Activated CD8-positive, alpha-beta T cell treated with anti-CD3 and anti-CD28 coated beads, Interleukin-2, amount 10 ng/mL, durations not matched to agents 7 days and 5 days (primary cell): ENCODE data around the gene PLXNB1. TPM values are rescaled to one million over a fixed set of nuclear protein-coding genes. Genes with fewer than 3 reads are reported as not detected.
A peak's percentile ranks its signal among the peaks of the same experiment; 100 is the strongest.

Source experiments
- ATAC-seq: fragments of 150-1000 bp; cut with Tn5 transposase; one replicate; pipeline ENCODE4 v1.10.0; 2021; ENCODE audit warnings: moderate library complexity
- CTCF ChIA-PET: fragments of 350-600 bp; sonication (Branson Sonifier 250); formaldehyde crosslinking; loops from one replicate; lab custom pipeline; 2021; ENCODE audit warnings: antibody characterized with exemption; lab: Charles Lee
- POLR2A ChIA-PET: fragments of 350-600 bp; sonication (Branson Sonifier 250); formaldehyde crosslinking; loops from one replicate; lab custom pipeline; 2021; ENCODE audit warnings: antibody characterized with exemption; lab: Charles Lee
- DNase-seq: peaks from one replicate; pipeline ENCODE4 v3.0.0-alpha.2; 2020
- H3K27ac Mint-ChIP-seq: one replicate; pipeline ENCODE4 v1.8.0; 2021; ENCODE audit warnings: mild to moderate bottlenecking, mixed read lengths
- H3K27me3 Mint-ChIP-seq: one replicate; pipeline ENCODE4 v1.8.0; 2021; ENCODE audit warnings: low read depth, mixed read lengths
- H3K36me3 Mint-ChIP-seq: one replicate; pipeline ENCODE4 v1.8.0; 2021; ENCODE audit warnings: low read depth, mixed read lengths
- H3K4me1 Mint-ChIP-seq: one replicate; pipeline ENCODE4 v1.8.0; 2021; ENCODE audit warnings: low read depth, mixed read lengths
- H3K4me3 Mint-ChIP-seq: one replicate; pipeline ENCODE4 v1.8.0; 2021; ENCODE audit warnings: mild to moderate bottlenecking, mixed read lengths
- H3K9me3 Mint-ChIP-seq: one replicate; pipeline ENCODE4 v1.8.0; 2022; ENCODE audit warnings: mixed read lengths; ENCODE audit not compliant: insufficient read depth
- total RNA-seq, 2 experiments: library from RNA; stranded (reverse); gene quantifications; one replicate each; pipeline ENCODE4 v1.2.3, GENCODE V29; 2021

The PLXNB1 gene
- total RNA-seq, 2 experiments from 2014 or later = 0.76 to 1.7 TPM

DNA sequence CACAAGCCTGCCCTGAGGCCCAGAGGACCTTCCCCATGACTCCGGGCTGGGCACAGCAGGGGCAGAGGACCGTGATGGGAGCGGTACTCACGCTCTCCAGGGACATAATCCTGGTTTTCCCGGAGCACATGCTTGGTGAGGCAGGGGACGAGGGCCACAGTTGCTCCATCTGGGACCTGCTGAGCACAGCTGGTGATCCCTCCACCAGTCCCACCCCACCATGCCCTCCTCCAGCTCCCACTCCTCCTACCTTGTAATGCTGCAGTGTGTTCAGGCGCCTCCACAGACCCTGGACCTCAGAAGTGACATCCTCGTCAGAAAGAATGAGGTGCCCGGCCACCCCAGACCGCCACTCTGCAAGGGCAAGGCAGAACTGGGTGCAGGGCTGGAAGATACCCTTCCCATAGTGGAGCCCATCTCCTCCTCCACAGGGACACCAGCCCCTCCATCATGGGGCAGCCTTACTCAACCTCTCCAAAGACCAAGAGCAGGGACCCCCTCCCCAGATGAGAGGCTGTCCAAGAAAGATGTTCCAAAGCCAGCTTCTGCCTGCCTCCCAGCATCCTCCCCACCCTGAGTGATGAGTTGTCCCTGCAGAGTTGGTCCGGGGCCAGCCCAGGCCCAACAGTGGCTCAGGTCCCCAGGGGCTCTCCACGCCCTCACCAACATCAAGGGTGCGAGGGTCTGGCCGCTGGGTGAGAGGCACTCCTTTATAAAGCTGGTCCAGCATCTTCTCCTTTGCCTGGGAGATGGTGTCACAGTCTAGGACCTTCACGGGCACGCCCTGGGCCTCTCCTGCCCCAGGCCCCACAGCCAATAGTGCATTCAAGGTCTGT lies 19.5 kb downstream of the PLXNB1 start:
- Mint-ChIP-seq H3K9me3 (no peaks in the 10 kb centered on the region), H3K36me3 (no peaks in the 10 kb centered on the region), H3K27ac (no peak overlapping the region), H3K4me3 (no peak overlapping the region), H3K27me3 (no peaks in the 10 kb centered on the region), H3K4me1 (no peaks in the 10 kb centered on the region)
- ATAC-seq (no peak), DNase-seq (no peak)
- POLR2A ChIA-PET = no interaction called here
- CTCF ChIA-PET = interaction anchor here (2.1 to 7.3 kb wide), 2 partner anchors 10 to 26 kb away, joined by 10 to 47 read pairs; no protein-coding TSS in a partner anchor

DNA sequence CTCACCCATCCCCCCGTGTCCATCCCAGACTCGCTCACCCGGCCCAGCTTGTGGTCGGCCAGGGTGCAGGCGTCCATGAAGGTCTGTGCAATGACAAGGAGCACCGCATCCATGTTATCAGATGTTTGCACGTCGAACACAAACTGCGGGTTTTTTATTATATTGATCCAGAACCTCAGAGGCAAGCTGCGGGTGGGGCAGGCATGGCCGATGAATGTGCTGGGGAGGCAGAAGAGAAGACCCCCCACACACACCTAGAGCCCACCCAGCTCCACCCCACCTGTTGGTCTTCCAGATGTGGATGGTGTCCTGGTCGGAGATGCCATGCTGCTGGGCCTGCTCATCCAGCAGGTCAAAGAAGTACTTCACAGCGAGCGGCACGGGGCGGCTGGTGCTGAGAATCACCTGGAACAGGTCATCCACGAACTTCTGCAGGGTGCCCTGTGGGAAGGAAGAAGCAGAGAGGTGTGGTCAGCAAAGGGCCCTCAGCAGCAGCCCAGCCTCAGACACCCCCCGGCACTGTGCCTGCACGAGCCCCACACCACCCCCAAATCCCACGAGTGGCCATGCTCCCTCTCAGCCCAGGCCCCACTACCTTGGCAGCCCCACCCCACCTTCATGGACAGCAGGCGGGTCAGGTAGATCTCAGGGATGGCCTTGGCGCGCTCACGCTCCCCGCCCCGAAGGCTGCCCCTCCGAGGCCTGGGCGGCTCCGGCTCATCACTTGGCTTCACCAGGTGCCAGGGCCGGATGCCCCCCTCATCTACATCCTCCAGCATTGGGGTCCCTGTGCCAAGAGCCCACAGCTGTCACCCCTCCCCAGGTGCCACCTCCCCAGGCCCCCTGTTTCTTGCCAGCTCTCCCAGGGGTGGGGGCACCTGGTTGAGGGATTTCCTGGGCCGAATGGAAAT lies 20.3 kb downstream of the PLXNB1 start:
- H3K4me1 Mint-ChIP-seq = no peaks in the 10 kb centered on the region
- no peak for ATAC-seq
- H3K27me3 Mint-ChIP-seq = no peaks in the 10 kb centered on the region
- ChIA-PET POLR2A (no interaction called here), CTCF (interaction anchor here (1.1 to 11.6 kb wide), 3 partner anchors 9 to 140 kb away, joined by 3 to 342 read pairs (median 3); partner anchors contain the start of gene PLXNB1)
- H3K4me3 Mint-ChIP-seq = no peak overlapping the region
- no peaks in the 10 kb centered on the region for H3K36me3 Mint-ChIP-seq
- no peak for DNase-seq
- no peak overlapping the region for H3K27ac Mint-ChIP-seq
- no peaks in the 10 kb centered on the region for H3K9me3 Mint-ChIP-seq

GRCh38 chr3:48408823-48409281 lies 21.0 kb downstream of the PLXNB1 start:
- Mint-ChIP-seq H3K4me3 (no peak overlapping the region), H3K27me3 (no peaks in the 10 kb centered on the region), H3K27ac (no peak overlapping the region), H3K36me3 (no peaks in the 10 kb centered on the region), H3K4me1 (no peaks in the 10 kb centered on the region), H3K9me3 (no peaks in the 10 kb centered on the region)
- ChIA-PET POLR2A (no interaction called here), CTCF (interaction anchor here (1.1 to 11.6 kb wide), 3 partner anchors 8 to 140 kb away, joined by 3 to 342 read pairs (median 3); partner anchors contain the start of gene PLXNB1)
- DNase-seq = no peak
- ATAC-seq = no peak

DNA sequence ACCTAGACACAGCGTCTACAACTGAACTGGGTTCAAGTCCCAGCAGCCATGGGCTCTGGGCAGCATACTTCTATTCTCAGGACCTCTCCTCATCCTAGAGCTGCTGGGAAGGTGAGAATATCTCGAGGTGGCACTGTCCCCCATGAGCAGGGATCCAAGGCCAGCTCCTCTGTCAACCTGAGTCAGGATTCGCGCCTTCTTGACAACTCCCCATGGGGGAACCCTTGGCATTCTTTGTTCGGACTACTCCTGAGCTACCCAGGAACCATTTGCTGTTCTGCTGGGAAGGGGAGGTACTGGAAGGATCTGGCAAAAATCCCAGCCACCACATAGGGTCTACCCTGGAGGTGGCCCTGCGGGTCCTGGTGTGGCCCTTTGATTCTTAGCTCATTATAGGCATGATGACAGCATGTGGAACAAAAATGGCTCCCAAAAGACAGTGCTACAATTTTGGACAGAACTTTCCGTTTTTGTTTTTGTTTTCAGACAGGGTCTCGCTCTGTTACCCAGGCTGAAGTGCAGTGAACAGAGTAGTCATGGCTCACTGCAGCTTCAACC lies 22.3 kb downstream of the PLXNB1 start:
- ChIA-PET CTCF (interaction anchor here (0.8 to 11.6 kb wide), 3 partner anchors 26 to 150 kb away, joined by 3 to 342 read pairs (median 3); partner anchors contain the start of gene PLXNB1), POLR2A (interaction anchor here (0.5 to 1.1 kb wide), 2 partner anchors 10 to 13 kb away, joined by 3 to 5 read pairs; no protein-coding TSS in a partner anchor)
- H3K27me3 Mint-ChIP-seq = no peaks in the 10 kb centered on the region
- H3K36me3 Mint-ChIP-seq = no peaks in the 10 kb centered on the region
- H3K4me3 Mint-ChIP-seq = no peak overlapping the region
- DNase-seq (no peak), ATAC-seq (no peak)
- H3K4me1 Mint-ChIP-seq = no peaks in the 10 kb centered on the region
- H3K27ac Mint-ChIP-seq = no peak overlapping the region
- no peaks in the 10 kb centered on the region for H3K9me3 Mint-ChIP-seq

DNA sequence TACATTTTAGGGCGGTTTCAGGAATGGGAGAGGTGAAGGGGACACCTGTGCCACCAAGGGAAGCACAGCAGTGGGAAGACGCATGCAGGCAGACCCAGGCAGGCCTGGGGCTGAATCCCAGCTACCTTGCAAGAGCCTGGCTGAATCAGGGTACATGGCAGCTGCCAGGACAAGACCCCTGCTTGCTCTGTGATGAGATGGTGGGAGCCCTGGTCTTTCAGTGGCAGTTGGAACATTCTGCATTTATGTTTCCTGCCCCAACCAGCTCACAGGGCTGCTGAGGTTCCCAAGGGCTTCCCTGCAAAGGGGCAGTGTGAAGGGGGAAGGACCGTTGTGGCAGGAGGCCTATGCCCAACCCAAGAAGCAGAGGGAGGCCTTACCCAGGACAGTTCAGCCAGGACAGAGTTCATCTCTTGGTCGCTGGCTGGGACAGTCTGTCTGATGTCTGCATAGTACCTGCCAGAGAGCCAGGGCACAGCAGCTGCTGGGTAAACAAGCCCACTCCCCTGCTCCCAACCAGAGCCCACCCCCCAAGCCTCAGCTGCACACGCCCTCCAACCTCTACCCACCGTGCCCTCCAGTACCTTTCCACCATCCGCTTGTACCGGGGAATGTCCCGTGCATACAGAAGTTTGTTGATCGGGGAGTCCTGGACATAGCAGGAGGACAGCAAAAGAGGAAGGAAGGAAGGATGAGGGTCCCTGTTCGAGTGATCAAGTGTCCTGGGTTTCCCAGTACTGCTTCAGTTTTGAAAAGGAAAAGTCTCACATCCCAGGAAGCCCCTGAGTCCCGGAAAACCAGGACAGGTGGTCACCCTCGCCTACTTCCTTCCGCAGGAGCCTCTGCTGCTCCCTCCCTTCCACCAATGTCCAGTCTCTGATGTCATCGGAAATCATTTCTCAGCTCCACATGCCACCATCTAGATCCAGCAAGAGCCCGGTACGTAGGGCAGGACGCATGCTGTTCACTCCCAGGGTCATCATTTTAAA lies 23.1 kb downstream of the PLXNB1 start:
- no peak for ATAC-seq
- no peak for DNase-seq
- no peaks in the 10 kb centered on the region for H3K27me3 Mint-ChIP-seq
- peak overlapping the region; percentile 43 for H3K27ac Mint-ChIP-seq
- no peak overlapping the region for H3K4me3 Mint-ChIP-seq
- ChIA-PET POLR2A (interaction anchor here (0.5 to 1.1 kb wide), 2 partner anchors 11 to 101 kb away, joined by 3 to 5 read pairs; no protein-coding TSS in a partner anchor), CTCF (interaction anchor here (1.4 to 11.6 kb wide), 2 partner anchors 27 to 135 kb away, joined by 3 to 342 read pairs; partner anchors contain the start of gene PLXNB1)
- H3K9me3 Mint-ChIP-seq = no peaks in the 10 kb centered on the region
- H3K36me3 Mint-ChIP-seq = no peaks in the 10 kb centered on the region
- no peaks in the 10 kb centered on the region for H3K4me1 Mint-ChIP-seq

- CTCF ChIA-PET = interaction anchor here (11.6 kb wide), 1 partner anchor 28 kb away, joined by 342 read pairs; the partner anchor contains the start of gene PLXNB1
- Mint-ChIP-seq H3K36me3 (no peaks in the 10 kb centered on the region), H3K27me3 (no peaks in the 10 kb centered on the region), H3K4me3 (no peak overlapping the region), H3K27ac (no peak overlapping the region), H3K4me1 (no peaks in the 10 kb centered on the region), H3K9me3 (no peaks in the 10 kb centered on the region)
- POLR2A ChIA-PET = no interaction called here
- DNase-seq (no peak), ATAC-seq (no peak)
These were observed 23.9 kb downstream of the PLXNB1 start for GRCh38 chr3:48405971-48406370.

- Mint-ChIP-seq H3K27me3 (no peaks in the 10 kb centered on the region), H3K9me3 (no peaks in the 10 kb centered on the region), H3K27ac (no peak overlapping the region), H3K4me1 (no peaks in the 10 kb centered on the region), H3K4me3 (no peak overlapping the region), H3K36me3 (no peaks in the 10 kb centered on the region)
- ChIA-PET CTCF (interaction anchor here (11.6 kb wide), 1 partner anchor 28 kb away, joined by 342 read pairs; the partner anchor contains the start of gene PLXNB1), POLR2A (interaction anchor here (1.2 kb wide), 1 partner anchor 34 kb away, joined by 4 read pairs; the partner anchor contains the start of genes CCDC51 and TMA7)
- ATAC-seq (no peak), DNase-seq (no peak)
These were observed 24.5 kb downstream of the PLXNB1 start for GRCh38 chr3:48405343-48405881.

GRCh38 chr3:48404440-48405342 lies 25.2 kb downstream of the PLXNB1 start:
- DNase-seq (no peak), ATAC-seq (no peak)
- Mint-ChIP-seq H3K9me3 (no peaks in the 10 kb centered on the region), H3K27me3 (no peaks in the 10 kb centered on the region), H3K4me1 (no peaks in the 10 kb centered on the region), H3K36me3 (no peaks in the 10 kb centered on the region), H3K4me3 (no peak overlapping the region), H3K27ac (no peak overlapping the region)
- ChIA-PET CTCF (interaction anchor here (7.2 to 11.6 kb wide), 2 partner anchors 29 to 150 kb away, joined by 179 to 342 read pairs; partner anchors contain the start of genes PFKFB4 and PLXNB1), POLR2A (interaction anchor here (1.2 kb wide), 1 partner anchor 35 kb away, joined by 4 read pairs; the partner anchor contains the start of genes CCDC51 and TMA7)
